ENCODE results near the gene PPP6R2. TPM values are rescaled to one million over a fixed set of nuclear protein-coding genes. Genes with fewer than 3 reads are reported as not detected.

Gene PPP6R2, protein sequence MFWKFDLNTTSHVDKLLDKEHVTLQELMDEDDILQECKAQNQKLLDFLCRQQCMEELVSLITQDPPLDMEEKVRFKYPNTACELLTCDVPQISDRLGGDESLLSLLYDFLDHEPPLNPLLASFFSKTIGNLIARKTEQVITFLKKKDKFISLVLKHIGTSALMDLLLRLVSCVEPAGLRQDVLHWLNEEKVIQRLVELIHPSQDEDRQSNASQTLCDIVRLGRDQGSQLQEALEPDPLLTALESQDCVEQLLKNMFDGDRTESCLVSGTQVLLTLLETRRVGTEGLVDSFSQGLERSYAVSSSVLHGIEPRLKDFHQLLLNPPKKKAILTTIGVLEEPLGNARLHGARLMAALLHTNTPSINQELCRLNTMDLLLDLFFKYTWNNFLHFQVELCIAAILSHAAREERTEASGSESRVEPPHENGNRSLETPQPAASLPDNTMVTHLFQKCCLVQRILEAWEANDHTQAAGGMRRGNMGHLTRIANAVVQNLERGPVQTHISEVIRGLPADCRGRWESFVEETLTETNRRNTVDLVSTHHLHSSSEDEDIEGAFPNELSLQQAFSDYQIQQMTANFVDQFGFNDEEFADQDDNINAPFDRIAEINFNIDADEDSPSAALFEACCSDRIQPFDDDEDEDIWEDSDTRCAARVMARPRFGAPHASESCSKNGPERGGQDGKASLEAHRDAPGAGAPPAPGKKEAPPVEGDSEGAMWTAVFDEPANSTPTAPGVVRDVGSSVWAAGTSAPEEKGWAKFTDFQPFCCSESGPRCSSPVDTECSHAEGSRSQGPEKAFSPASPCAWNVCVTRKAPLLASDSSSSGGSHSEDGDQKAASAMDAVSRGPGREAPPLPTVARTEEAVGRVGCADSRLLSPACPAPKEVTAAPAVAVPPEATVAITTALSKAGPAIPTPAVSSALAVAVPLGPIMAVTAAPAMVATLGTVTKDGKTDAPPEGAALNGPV
- 34.4 and 44.4 TPM in 2 replicates for total RNA-seq
- polyA plus RNA-seq = 19.7 and 24.6 TPM in 2 replicates
- polyA plus RNA-seq (2012) = 25.1 and 30.5 TPM in 2 replicates
- 43.4 and 55.2 TPM in 2 replicates for polyA minus RNA-seq (ENCODE audit: low replicate concordance)

DNA sequence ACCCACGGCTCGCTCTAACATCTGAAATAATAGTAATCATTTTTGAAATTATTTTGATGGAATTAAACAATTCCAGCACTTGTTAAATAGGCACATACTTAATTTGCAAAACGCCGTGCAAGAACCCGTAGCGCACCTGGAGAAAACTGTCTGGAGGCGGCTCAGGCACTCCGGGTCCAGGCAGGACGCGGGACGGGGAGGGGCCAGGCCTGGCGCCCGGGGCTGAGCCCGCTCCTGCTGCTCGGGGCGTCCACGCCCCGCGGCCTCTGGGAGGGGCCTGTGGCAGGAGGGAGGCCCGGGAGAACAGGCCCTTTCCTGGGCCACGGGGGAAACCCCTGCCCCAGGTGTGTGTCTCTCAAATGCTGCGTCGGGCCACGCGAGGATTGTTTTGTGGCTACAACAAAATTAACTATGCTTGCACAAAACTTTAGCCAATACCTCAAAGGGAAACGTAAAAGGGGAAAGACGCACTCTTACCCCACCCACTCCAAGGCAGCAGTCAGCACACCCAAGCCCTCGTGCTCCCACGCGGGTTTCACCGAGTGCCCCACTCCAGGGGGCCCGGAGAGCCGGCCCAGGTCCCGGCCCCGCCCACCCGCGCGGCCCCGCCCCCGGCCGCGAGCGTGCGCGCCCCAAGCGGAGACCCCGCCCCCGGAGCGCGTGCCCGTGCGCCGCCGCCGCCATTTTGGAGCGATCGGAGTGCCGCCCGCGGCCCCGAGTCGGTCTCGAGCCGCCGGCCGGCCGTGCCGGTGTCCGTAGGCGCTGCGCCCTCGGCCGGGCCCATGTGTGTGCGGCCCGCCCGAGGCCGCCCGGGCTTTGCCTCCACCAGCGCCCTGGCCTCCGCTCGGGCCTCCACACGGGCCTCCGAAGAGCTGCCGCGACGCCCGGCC lies at the start of gene PPP6R2:
TSS of gene PPP6R2 (plus strand) at position 677 of the 890 bp plus-strand sequence. CDS start 50,582 bp downstream, outside the sequence.
- peaks cover 20% of the 10 kb centered on the region for H3K79me2 ChIP-seq (ENCODE audit: control insufficient read depth, insufficient read depth, low read length)
- peak; percentile 51 to 60 for DNase-seq (ENCODE audit: low read depth in 2 of 2)
- no peaks in the 10 kb centered on the region for H3K36me3 ChIP-seq (ENCODE audit: control insufficient read depth, insufficient read depth, low read length)
- H3K27me3 ChIP-seq (ENCODE audit: control insufficient read depth, insufficient read depth, low read length) = no peaks in the 10 kb centered on the region
- peak within 1 kb of the TSS; percentile 60 for H2AFZ ChIP-seq (ENCODE audit: low read length)
- peak within 1 kb of the TSS; percentile 83 for H3K9ac ChIP-seq (ENCODE audit: insufficient read depth, low read length)
- TF ChIP-seq EZH2 (IDR thresholded peaks at IDR 0.05; ENCODE audit: low read length, missing control alignments) = no peak
- TF ChIP-seq, protein P1, sequence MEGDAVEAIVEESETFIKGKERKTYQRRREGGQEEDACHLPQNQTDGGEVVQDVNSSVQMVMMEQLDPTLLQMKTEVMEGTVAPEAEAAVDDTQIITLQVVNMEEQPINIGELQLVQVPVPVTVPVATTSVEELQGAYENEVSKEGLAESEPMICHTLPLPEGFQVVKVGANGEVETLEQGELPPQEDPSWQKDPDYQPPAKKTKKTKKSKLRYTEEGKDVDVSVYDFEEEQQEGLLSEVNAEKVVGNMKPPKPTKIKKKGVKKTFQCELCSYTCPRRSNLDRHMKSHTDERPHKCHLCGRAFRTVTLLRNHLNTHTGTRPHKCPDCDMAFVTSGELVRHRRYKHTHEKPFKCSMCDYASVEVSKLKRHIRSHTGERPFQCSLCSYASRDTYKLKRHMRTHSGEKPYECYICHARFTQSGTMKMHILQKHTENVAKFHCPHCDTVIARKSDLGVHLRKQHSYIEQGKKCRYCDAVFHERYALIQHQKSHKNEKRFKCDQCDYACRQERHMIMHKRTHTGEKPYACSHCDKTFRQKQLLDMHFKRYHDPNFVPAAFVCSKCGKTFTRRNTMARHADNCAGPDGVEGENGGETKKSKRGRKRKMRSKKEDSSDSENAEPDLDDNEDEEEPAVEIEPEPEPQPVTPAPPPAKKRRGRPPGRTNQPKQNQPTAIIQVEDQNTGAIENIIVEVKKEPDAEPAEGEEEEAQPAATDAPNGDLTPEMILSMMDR (conservative IDR thresholded peaks at IDR 0.05 in 1 of 2, IDR thresholded peaks at IDR 0.05 in 1 of 2; ENCODE audit: low read depth in 1 of 2, low read length in 2 of 2) = no peak
- peaks cover 3% of the 10 kb centered on the region for H3K4me1 ChIP-seq (ENCODE audit: control insufficient read depth, extremely low read depth, insufficient read depth, low read length)
- peak within 1 kb of the TSS; percentile 66 to 83 (median 70) for H3K4me3 ChIP-seq (replicated peaks in 1 of 4; ENCODE audit: control extremely low read depth in 1 of 4, insufficient read depth in 1 of 4, low read depth in 3 of 4, low read length in 4 of 4)
- H4K20me1 ChIP-seq (ENCODE audit: control insufficient read depth, extremely low read depth, insufficient read depth, low read length) = no peaks in the 10 kb centered on the region
- no peaks in the 10 kb centered on the region for H3K9me3 ChIP-seq (ENCODE audit: control insufficient read depth, insufficient read depth, low read depth, low read length)
- H3K4me2 ChIP-seq (ENCODE audit: extremely low read depth, insufficient read depth, low read length) = peak within 1 kb of the TSS; percentile 86
- H3K27ac ChIP-seq (ENCODE audit: insufficient read depth, low read length) = peak within 1 kb of the TSS; percentile 65

DNA sequence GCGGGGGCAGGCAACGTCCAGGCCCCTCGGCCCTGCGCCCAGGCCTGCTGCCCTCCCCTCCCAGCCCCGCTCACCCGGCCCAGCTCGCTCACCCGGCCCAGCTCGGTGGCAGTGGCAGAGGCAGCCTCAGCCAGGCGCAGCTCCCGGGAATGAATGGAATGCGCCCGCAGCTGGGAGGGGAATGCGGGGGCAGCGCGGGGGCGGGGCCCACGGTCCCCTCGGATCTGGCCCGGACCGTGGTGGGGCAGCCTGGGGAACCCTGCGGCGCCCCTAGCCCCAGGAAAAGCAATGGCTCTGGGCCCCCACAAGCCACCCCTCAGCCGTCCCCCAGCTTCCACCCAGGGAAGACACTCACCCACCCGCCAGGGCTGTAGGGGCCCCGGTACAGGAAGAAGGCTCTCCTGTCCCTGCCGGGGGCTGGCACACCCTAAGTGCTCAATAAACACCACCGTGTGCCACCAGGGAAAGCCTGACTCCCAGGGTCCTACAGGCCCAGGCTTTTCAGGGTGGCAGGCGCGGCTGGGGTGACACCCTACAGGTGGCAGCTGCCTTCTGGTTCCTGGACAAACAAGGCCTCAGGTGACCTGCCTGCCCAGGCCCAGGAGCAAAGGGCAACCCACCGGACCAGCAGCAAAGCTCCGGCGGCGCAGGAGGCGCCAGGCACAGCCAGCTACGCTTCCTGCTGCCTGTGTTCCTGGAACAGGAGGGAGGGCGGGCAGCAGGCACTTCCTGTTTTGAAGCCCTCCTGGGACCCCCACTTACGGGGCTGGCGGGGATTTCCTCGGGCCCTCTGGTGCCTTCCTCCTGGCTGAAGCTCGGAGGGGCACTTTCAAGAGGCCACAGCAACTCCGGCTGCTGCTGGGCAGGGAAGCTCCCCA lies 49.4 kb upstream of the PPP6R2 start:
- Histone ChIP-seq H3K9me3 (ENCODE audit: control insufficient read depth, insufficient read depth, low read depth, low read length) (no peaks in the 10 kb centered on the region), H3K4me3 (replicated peaks in 1 of 4; ENCODE audit: control extremely low read depth in 1 of 4, insufficient read depth in 1 of 4, low read depth in 3 of 4, low read length in 4 of 4) (peak overlapping the region in 2 of 4 experiments; percentile 22 to 39), H2AFZ (ENCODE audit: low read length) (no peak overlapping the region), H3K27ac (ENCODE audit: insufficient read depth, low read length) (peak overlapping the region; percentile 84), H3K27me3 (ENCODE audit: control insufficient read depth, insufficient read depth, low read length) (no peaks in the 10 kb centered on the region), H4K20me1 (ENCODE audit: control insufficient read depth, extremely low read depth, insufficient read depth, low read length) (no peaks in the 10 kb centered on the region), H3K36me3 (ENCODE audit: control insufficient read depth, insufficient read depth, low read length) (peaks cover 31% of the 10 kb centered on the region), H3K9ac (ENCODE audit: insufficient read depth, low read length) (peak overlapping the region; percentile 58), H3K4me2 (ENCODE audit: extremely low read depth, insufficient read depth, low read length) (peak overlapping the region; percentile 64), H3K79me2 (ENCODE audit: control insufficient read depth, insufficient read depth, low read length) (peaks cover 93% of the 10 kb centered on the region), H3K4me1 (ENCODE audit: control insufficient read depth, extremely low read depth, insufficient read depth, low read length) (peaks cover 29% of the 10 kb centered on the region)
- peak; percentile 52 to 82 for DNase-seq (ENCODE audit: low read depth in 2 of 2)
- TF ChIP-seq EZH2 (IDR thresholded peaks at IDR 0.05; ENCODE audit: low read length, missing control alignments) = no peak
- TF ChIP-seq, protein P1 (conservative IDR thresholded peaks at IDR 0.05 in 1 of 2, IDR thresholded peaks at IDR 0.05 in 1 of 2; ENCODE audit: low read depth in 1 of 2, low read length in 2 of 2) = no peak
